ENCODE results near the gene CLASRP.

The CLASRP gene

DNA sequence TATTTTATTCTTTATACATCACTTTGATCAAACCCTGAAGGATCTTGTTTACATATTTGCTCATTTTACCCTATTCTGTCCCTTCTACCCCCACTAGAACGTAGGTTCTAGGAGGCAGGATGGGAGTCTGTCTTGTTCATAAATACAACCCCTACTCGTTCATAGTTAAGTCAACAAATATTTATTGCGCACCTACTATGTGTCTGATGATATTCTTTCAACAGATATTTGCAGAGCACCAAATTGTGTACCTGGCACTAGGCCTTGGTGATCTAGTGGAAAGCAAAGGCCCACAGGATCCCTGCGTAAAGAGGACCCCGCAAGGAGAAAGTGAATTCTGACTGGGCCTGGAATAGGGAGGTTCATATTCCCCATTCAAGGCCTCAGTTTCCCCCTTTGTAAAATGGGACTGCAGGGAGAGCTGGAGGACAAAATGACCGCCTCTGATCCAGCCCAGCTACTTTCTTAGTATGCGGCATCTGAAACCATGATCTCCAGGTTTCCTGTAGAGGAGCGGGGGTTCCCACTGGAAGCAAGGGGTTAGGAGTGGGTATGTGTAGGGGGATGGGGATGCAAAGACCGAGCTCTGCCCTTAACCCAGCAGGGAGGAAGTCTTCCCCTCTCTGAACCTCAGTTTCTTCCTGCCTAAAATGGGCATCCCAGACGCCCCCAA lies 39.7 kb downstream of the CLASRP start:
- H3K4me3 ChIP-seq (ENCODE audit: low read depth, low read length), result peak overlapping the region; percentile 99

DNA sequence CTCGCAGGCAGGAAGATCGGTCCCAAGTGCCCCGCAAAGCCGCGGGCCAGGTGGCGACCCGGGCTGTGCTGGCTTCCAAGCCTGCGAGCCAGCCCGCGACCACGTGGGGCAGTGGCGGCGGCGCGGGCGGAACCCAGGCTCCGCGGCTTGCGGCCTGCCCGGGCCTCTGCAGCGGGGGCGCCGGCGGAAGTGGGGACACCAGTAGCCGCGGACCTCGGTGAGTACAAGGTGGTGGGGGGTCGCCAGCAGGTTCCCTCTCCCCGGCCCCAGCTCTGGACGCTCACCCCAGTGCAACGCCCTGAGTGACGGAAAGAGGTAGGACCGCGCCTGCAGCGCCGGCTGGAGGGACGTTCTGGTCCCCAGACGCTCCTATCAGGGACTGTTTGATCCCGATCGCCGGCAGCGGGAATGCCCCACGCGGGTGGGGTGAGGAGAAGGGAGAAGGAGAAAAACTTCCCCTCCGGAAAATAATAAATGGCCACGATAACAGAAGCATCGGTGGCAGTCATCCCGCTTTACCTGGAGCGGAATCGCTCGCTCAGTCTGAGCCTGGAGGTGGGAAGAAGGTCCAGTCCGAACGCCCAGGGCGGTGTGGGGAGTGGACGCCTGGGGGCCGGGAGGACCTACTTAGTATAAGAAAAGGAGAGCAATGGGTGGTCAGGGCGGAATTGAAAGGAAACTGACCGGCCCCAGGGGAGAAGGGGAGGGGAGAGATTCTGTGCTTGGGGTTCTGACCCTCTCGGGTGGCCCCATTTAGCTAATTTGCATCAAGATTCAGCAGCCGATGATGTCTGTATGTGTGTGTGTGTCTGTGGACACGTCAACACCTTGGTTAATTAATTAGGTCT lies 40.4 kb downstream of the CLASRP start, which contains the start of gene GEMIN7:
TSS of gene GEMIN7 (plus strand) at position 198 of the 848 bp plus-strand sequence. CDS start 10,855 bp downstream, outside the sequence.
- H3K4me3 ChIP-seq (ENCODE audit: low read depth, low read length), result peak within 1 kb of the TSS; percentile 99
- TF ChIP-seq, protein P1, sequence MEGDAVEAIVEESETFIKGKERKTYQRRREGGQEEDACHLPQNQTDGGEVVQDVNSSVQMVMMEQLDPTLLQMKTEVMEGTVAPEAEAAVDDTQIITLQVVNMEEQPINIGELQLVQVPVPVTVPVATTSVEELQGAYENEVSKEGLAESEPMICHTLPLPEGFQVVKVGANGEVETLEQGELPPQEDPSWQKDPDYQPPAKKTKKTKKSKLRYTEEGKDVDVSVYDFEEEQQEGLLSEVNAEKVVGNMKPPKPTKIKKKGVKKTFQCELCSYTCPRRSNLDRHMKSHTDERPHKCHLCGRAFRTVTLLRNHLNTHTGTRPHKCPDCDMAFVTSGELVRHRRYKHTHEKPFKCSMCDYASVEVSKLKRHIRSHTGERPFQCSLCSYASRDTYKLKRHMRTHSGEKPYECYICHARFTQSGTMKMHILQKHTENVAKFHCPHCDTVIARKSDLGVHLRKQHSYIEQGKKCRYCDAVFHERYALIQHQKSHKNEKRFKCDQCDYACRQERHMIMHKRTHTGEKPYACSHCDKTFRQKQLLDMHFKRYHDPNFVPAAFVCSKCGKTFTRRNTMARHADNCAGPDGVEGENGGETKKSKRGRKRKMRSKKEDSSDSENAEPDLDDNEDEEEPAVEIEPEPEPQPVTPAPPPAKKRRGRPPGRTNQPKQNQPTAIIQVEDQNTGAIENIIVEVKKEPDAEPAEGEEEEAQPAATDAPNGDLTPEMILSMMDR (IDR thresholded peaks at IDR 0.05; ENCODE audit: low read depth, low read length), result no peak

More for the DNA sequence above, 39.7 kb downstream of the CLASRP start:
- TF ChIP-seq, protein P1 (IDR thresholded peaks at IDR 0.05; ENCODE audit: low read depth, low read length), result no peak

DNA sequence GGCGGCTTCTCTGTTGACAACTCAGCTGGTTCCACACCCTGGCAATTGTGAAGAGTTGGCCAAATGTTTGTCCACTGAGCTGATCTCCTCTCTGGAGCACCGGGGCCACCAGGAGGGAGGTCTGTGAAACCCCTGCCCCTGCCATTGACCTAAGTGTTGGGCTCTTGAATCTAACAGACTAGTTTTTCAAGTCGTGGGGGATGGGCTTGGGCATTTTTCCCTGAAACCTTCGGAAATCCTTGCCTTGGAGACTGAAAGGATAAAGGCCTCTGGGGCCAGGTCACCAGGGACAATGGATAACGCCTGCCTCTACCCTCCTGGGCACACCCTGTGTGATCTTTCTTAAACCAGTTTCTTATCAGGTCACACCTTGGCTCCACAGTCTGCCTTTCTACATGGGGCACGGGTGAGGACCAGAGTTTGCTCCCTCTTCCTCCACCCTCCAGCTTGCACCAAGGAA lies 41.1 kb downstream of the CLASRP start:
- peak overlapping the region; percentile 99 for H3K4me3 ChIP-seq (ENCODE audit: low read depth, low read length)
- TF ChIP-seq, protein P1 (IDR thresholded peaks at IDR 0.05; ENCODE audit: low read depth, low read length), result no peak

DNA sequence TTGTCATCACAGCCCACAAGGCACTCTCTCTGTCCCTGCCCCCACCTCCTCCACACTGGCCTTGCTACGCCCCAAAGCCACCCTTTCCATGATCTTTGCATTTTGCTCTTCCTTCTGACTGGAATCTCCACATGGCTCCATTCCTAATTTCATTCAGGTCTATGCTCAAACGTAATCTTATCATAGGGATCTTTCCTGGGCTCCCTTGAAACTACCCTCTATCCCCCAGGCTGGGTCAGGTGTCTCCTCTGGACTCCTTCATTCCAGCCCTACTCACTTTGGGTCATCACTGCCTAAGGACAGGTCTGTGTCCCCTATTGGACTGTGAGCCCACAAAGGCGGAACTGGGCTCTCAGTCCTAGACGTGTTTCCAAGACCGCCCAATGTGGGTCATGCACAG lies 43.3 kb downstream of the CLASRP start:
- H3K4me3 ChIP-seq (ENCODE audit: low read depth, low read length), result no peak overlapping the region
- TF ChIP-seq, protein P1 (IDR thresholded peaks at IDR 0.05; ENCODE audit: low read depth, low read length), result no peak

DNA sequence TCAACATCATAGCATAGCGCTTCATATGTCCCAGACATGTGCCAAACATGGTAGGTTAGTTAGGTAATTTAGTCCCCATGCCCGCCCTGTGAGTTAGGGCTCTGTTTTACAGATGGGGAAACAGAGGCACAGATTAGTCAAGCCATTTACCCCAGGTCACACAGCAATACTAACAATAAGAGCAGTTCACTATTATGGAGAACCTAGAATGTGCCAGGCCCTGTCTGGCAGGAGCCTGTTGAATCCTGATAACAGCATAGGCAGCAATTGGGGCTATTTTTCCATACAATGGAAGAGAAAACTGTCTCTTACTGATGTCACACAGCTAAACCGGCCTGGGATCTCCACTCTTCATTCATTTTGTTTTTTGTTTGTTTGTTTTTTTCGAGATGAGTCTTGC lies 47.6 kb downstream of the CLASRP start:
- TF ChIP-seq, protein P1 (IDR thresholded peaks at IDR 0.05; ENCODE audit: low read depth, low read length), result no peak
- no peak overlapping the region for H3K4me3 ChIP-seq (ENCODE audit: low read depth, low read length)

DNA sequence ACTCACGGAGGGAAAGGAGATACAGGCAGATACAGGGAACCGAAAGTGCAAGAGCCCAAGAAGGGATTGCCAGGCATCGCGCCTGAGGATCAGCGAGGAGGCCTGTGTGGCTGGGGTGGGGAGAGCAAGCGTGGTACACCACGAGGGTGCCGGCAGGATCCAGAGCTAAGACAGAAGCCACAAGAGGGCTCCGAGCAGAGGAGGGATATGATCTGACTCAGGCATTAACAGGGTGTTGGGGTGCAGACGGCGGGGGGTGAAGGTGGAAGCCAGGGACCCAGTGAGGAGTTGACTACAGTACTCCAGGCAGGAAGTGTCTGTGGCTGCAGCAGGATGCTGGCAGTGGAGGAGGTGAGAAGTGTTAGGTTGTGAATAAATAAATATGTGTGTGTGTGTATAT lies 48.7 kb downstream of the CLASRP start:
- H3K4me3 ChIP-seq (ENCODE audit: low read depth, low read length), result no peak overlapping the region
- TF ChIP-seq, protein P1 (IDR thresholded peaks at IDR 0.05; ENCODE audit: low read depth, low read length), result no peak

DNA sequence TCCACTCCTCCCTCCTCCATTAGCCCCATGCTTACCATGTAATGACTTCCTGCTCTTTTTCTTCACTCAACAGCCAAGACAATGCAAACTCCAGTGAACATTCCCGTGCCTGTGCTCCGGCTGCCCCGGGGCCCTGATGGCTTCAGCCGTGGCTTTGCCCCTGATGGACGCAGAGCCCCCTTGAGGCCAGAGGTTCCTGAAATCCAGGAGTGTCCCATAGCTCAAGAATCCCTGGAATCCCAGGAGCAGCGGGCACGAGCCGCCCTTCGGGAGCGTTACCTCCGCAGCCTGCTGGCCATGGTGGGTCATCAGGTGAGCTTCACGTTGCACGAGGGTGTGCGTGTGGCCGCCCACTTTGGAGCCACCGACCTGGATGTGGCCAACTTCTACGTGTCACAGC lies 51.2 kb downstream of the CLASRP start:
- no peak overlapping the region for H3K4me3 ChIP-seq (ENCODE audit: low read depth, low read length)
- TF ChIP-seq, protein P1 (IDR thresholded peaks at IDR 0.05; ENCODE audit: low read depth, low read length), result no peak
